Astrocyte of the spinal cord (primary cell): ENCODE results near the gene EEFSEC.
A peak's percentile ranks its signal among the peaks of the same experiment; 100 is the strongest.

Experiments
- DNase-seq: peaks from one replicate; pipeline ENCODE4 v3.0.0; 2011; ENCODE audit warnings: low read depth, low spot score
- H3K4me3 ChIP-seq: 2 replicates; pipeline ENCODE4 v1.5.1; 2011; ENCODE audit warnings: low read depth, mild to moderate bottlenecking, low read length, moderate library complexity
- in situ Hi-C: cut with HindIII; loops from 2 replicates; pipeline ENCODE4 v1.10.0; 2017; ENCODE audit warnings: low sequenced_read_pairs
- TF ChIP-seq, protein P1 (sequence below): IDR thresholded peaks from 2 replicates; pipeline ENCODE4 v1.5.1; 2012; ENCODE audit warnings: low read depth, mild to moderate bottlenecking, low read length, inconsistent platforms

Gene EEFSEC

DNA sequence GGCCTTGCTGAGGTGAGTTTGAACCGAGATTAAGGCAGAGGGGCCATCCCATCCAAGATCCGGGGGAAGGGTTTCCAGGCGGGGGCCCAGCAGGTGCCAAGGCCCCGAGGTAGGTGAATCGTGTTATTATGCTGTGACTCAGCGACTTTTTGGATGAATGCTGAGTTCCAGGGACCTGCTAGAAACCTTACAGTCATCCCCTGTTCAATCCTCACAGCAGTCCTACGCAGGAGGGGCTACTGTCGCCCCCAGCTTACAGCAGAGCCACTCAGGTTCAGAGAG is 272.5 kb downstream of the EEFSEC start:
- in situ Hi-C loops, result no loop called here
- TF ChIP-seq, protein P1, sequence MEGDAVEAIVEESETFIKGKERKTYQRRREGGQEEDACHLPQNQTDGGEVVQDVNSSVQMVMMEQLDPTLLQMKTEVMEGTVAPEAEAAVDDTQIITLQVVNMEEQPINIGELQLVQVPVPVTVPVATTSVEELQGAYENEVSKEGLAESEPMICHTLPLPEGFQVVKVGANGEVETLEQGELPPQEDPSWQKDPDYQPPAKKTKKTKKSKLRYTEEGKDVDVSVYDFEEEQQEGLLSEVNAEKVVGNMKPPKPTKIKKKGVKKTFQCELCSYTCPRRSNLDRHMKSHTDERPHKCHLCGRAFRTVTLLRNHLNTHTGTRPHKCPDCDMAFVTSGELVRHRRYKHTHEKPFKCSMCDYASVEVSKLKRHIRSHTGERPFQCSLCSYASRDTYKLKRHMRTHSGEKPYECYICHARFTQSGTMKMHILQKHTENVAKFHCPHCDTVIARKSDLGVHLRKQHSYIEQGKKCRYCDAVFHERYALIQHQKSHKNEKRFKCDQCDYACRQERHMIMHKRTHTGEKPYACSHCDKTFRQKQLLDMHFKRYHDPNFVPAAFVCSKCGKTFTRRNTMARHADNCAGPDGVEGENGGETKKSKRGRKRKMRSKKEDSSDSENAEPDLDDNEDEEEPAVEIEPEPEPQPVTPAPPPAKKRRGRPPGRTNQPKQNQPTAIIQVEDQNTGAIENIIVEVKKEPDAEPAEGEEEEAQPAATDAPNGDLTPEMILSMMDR, result no peak
- no peak for DNase-seq
- no peak overlapping the region for H3K4me3 ChIP-seq

DNA sequence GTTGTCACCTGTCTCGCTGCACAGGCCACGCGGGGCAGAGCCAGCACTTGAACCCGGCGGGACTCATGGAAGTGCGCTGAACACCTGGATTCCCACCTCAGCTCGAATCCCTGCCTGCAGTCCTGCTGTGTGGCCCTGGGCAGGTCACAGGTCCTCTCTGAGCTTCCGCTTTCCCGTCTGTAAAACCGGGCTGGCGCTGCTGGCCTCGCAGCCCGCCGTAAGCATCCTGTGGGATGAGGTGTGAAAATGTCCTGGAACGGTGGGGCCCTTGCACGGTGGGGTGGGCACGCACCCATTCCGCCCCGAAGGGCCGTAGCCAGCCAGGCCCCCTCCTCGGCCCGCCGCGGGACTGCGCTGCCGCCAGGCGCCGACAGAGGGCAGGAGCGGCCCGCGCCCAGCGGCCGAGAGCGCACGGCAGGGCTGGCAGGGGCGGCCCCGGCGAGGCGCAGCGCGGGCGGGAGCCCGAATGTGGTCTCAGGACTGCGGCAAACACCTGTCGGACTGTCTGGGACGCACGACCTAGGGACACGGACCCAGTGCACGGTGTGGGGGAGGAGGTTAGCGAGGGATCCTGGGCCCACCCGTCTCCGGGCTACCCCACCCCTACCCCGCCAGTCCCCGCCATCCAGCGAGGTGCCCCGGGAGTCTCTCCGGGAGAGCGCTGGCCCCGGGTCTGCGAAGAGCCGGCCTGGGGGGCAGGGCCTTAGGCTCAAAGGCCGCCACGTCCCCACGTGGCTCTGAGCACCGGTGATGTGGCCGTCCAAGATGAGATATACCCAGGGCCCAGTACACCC is 273.0 kb downstream of the EEFSEC start:
- peak overlapping the region; percentile 10 for H3K4me3 ChIP-seq
- TF ChIP-seq, protein P1, result peak; percentile 66
- in situ Hi-C loops, result no loop called here
- no peak for DNase-seq

DNA sequence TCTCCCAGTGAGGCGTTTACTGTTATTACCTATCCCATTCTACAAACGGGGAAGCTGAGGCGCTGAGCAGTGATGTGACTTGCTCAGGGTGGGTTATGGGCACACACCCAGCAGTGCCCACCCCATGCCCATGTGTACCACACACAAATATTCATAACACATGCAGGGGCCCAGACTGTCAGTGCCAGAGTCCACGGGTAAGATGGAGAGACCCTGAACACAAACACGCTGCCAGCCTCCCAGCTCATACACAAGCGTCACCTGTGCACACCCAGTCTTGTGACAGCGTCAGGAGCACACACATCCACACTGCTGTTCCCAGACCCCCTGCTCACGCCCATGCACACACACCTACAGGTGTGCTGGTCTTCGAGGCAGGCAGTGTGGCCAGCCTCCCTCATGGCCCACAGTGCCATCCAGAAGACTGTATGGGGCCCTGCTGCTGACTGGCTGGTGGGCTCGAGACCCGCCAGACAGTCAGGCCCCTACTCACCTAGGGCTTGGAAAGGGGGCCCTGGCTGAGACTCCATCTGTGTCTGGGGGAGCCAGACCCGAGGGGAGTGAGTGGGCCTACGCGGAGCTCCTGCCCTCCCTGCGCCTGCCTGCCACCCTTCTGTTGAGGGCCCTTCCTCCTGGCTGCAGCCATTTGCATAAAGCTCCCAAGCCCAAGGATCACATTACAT is 274.0 kb downstream of the EEFSEC start:
- in situ Hi-C loops, result no loop called here
- DNase-seq, result no peak
- TF ChIP-seq, protein P1, result no peak
- no peak overlapping the region for H3K4me3 ChIP-seq

DNA sequence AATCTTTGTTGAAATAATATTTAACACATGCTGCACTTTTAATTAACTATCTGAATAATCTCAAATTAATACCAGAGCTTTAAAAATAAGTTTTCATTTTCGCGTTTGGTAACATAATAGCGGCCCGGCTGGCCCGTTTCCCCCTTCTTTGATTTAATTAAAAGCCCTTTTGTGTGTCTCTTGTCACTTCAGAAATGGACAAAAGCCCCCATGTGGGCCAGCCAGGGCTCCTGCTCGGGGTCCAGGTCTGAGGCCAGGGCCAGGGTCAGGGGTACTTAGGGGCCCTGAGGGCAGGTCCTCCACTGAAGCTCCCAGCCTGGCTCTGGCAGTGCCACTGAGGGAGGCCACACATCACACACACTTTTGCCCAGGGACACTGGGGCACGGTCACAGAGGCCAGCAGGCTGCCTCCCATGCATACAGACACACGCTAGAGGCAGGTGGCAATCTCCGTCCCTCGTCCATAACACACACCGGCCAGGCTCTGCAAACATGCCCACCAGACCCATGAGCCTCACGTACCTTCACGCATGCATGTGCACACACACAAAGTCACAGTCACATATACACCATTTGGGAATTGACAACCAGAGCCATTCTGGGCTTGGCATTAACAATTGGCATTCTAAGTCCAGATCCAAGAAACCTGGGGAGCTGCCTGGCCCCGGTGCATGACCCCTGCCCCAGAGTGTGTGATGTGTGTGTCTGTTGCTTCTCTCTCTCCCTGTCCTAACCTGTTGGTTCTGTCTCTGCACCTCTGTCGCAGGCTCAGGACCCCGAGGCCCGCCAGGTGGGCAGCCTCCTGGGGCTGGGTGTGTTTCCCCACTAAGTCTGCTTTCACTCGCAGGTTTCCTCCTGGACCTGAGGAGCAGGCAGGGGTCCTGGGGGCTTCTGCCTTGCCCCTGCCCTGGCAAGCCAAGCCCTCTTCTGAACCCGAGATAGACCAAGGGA is 274.9 kb downstream of the EEFSEC start:
- H3K4me3 ChIP-seq, result no peak overlapping the region
- TF ChIP-seq, protein P1, result no peak
- no peak for DNase-seq
- in situ Hi-C loops, result no loop called here

DNA sequence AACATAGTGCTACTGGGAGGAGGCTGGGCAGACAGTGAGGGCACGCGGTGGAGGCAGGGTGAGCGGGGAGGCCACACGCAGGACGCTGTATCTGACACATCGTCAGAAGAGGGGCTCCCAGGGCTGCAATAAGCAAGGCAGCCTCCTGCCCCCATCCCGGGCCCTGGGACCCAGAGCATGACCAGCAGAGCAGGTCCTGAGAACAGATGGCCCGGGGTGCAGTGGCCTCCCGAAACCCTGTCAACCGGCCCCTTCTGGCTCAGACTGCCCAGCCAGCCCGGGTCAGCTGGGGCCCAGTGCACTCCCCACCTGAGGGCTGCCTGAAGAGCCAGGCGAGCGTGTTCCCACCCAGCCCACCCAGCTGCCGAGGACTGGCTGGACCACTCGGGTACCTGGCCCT is 276.0 kb downstream of the EEFSEC start:
- TF ChIP-seq, protein P1, result no peak
- no peak overlapping the region for H3K4me3 ChIP-seq
- in situ Hi-C loops, result no loop called here
- DNase-seq, result no peak

DNA sequence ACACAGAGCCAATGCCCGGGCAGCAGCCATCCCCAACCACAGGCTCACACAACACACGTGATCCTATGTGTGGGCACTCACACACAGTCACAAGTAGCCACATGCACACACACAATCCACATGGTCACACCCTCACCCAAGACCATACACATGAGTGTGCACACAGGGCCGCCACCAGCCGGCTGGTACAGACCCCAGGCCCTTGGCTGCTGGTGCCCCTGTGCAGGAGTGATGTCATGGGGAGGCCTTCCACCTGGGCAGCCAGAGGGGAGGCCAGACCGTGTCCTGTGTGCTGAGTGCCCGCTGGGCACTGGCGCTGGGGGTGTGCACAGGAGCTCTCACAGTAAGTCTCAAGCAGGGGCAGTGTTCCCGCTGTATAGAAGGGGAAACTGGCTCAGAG is 276.5 kb downstream of the EEFSEC start:
- in situ Hi-C loops, result no loop called here

More for the DNA sequence above, 276.5 kb downstream of the EEFSEC start:
- no peak overlapping the region for H3K4me3 ChIP-seq
- TF ChIP-seq, protein P1, result no peak
- no peak for DNase-seq
